ENCODE results near the gene VDAC1. TPM values are rescaled to one million over a fixed set of nuclear protein-coding genes. Genes with fewer than 3 reads are reported as not detected.

VDAC1 gene
- total RNA-seq, 1 experiment from 2014 or later: 317 TPM

- H3K4me1 ChIP-seq: peaks cover 29% of the 10 kb centered on the region
- ChIA-PET POLR2A (no interaction called here), CTCF (no interaction called here)
- no peaks in the 10 kb centered on the region for H3K9me3 ChIP-seq
- H3K4me1 Mint-ChIP-seq (ENCODE audit: low read depth, unreplicated experiment): peaks cover 10% of the 10 kb centered on the region
- peaks cover 3% of the 10 kb centered on the region for H3K27me3 Mint-ChIP-seq (ENCODE audit: insufficient read depth, unreplicated experiment)
- intact Hi-C loops (cut with micrococcal nuclease; ENCODE audit: unreplicated experiment): no loop called here
- no peaks in the 10 kb centered on the region for H3K36me3 Mint-ChIP-seq (ENCODE audit: insufficient read depth, unreplicated experiment)
- no peak overlapping the region for H3K4me3 Mint-ChIP-seq (ENCODE audit: unreplicated experiment)
- H3K4me3 ChIP-seq (ENCODE audit: low read depth, low read length): no peak overlapping the region
- BruUV-seq (replicated peaks): no TSS peak
- TF ChIP-seq CTCF (IDR thresholded peaks at IDR 0.05; ENCODE audit: insufficient read depth in 1 of 2, low read depth in 1 of 2, low read length in 1 of 2, severe bottlenecking in 1 of 2, unreplicated experiment in 1 of 2): no peak
- no peak for DNase-seq
- no peaks in the 10 kb centered on the region for H3K27me3 ChIP-seq (replicated peaks; ENCODE audit: control insufficient read depth, insufficient read depth, low read length)
- no peaks in the 10 kb centered on the region; the same call in 1 of the 2 replicates for H3K36me3 ChIP-seq (ENCODE audit: control insufficient read depth, insufficient read depth, low read length)
- no peak overlapping the region for H3K27ac Mint-ChIP-seq (ENCODE audit: unreplicated experiment)
- no peaks in the 10 kb centered on the region for H3K9me3 Mint-ChIP-seq (ENCODE audit: unreplicated experiment)
Measured at GRCh38 chr5:133925269-133925668, 79.5 kb downstream of the VDAC1 start.

- Mint-ChIP-seq H3K27me3 (ENCODE audit: insufficient read depth, unreplicated experiment) (peaks cover 3% of the 10 kb centered on the region), H3K36me3 (ENCODE audit: insufficient read depth, unreplicated experiment) (no peaks in the 10 kb centered on the region), H3K9me3 (ENCODE audit: unreplicated experiment) (no peaks in the 10 kb centered on the region), H3K4me3 (ENCODE audit: unreplicated experiment) (no peak overlapping the region), H3K4me1 (ENCODE audit: low read depth, unreplicated experiment) (peaks cover 10% of the 10 kb centered on the region), H3K27ac (ENCODE audit: unreplicated experiment) (no peak overlapping the region)
- H3K4me1 ChIP-seq: peaks cover 27% of the 10 kb centered on the region
- H3K9me3 ChIP-seq: no peaks in the 10 kb centered on the region
- no peak for DNase-seq
- POLR2A ChIA-PET: no interaction called here
- intact Hi-C loops (cut with micrococcal nuclease; ENCODE audit: unreplicated experiment): no loop called here
- H3K27me3 ChIP-seq (replicated peaks; ENCODE audit: control insufficient read depth, insufficient read depth, low read length): no peaks in the 10 kb centered on the region
- no peak for TF ChIP-seq CTCF (IDR thresholded peaks at IDR 0.05; ENCODE audit: insufficient read depth in 1 of 2, low read depth in 1 of 2, low read length in 1 of 2, severe bottlenecking in 1 of 2, unreplicated experiment in 1 of 2)
- CTCF ChIA-PET: no interaction called here
- H3K4me3 ChIP-seq (ENCODE audit: low read depth, low read length): no peak overlapping the region
- no TSS peak for BruUV-seq (replicated peaks)
- no peaks in the 10 kb centered on the region; the same call in 1 of the 2 replicates for H3K36me3 ChIP-seq (ENCODE audit: control insufficient read depth, insufficient read depth, low read length)
Measured at GRCh38 chr5:133924221-133924920, 80.4 kb downstream of the VDAC1 start.

- Mint-ChIP-seq H3K4me1 (ENCODE audit: low read depth, unreplicated experiment) (peaks cover 7% of the 10 kb centered on the region), H3K4me3 (ENCODE audit: unreplicated experiment) (no peak overlapping the region), H3K27me3 (ENCODE audit: insufficient read depth, unreplicated experiment) (peaks cover 3% of the 10 kb centered on the region), H3K27ac (ENCODE audit: unreplicated experiment) (no peak overlapping the region), H3K36me3 (ENCODE audit: insufficient read depth, unreplicated experiment) (no peaks in the 10 kb centered on the region), H3K9me3 (ENCODE audit: unreplicated experiment) (no peaks in the 10 kb centered on the region)
- no TSS peak for BruUV-seq (replicated peaks)
- H3K27me3 ChIP-seq (replicated peaks; ENCODE audit: control insufficient read depth, insufficient read depth, low read length): no peaks in the 10 kb centered on the region
- no peaks in the 10 kb centered on the region; the same call in 1 of the 2 replicates for H3K36me3 ChIP-seq (ENCODE audit: control insufficient read depth, insufficient read depth, low read length)
- ChIA-PET POLR2A (no interaction called here), CTCF (no interaction called here)
- intact Hi-C loops (cut with micrococcal nuclease; ENCODE audit: unreplicated experiment): no loop called here
- H3K4me1 ChIP-seq: peaks cover 22% of the 10 kb centered on the region
- H3K4me3 ChIP-seq (ENCODE audit: low read depth, low read length): no peak overlapping the region
- no peak for TF ChIP-seq CTCF (IDR thresholded peaks at IDR 0.05; ENCODE audit: insufficient read depth in 1 of 2, low read depth in 1 of 2, low read length in 1 of 2, severe bottlenecking in 1 of 2, unreplicated experiment in 1 of 2)
- H3K9me3 ChIP-seq: no peaks in the 10 kb centered on the region
- DNase-seq: no peak
Measured at GRCh38 chr5:133921979-133922378, 82.8 kb downstream of the VDAC1 start.

Other genes with a start within 250 kb of the VDAC1 start
- gene C5orf15, start 36.4 kb downstream of the VDAC1 start, total RNA-seq (2022): 35.6 and 41.4 TPM in 2 replicates
- 36.2 and 36.5 TPM in 2 replicates for gene TCF7, start 109.7 kb upstream of the VDAC1 start, total RNA-seq (2022)
- gene SKP1, start 172.0 kb upstream of the VDAC1 start, total RNA-seq (2022): 351 and 365 TPM in 2 replicates
- gene PPP2CA, start 221.1 kb upstream of the VDAC1 start, total RNA-seq (2022): 202 and 224 TPM in 2 replicates

Measured in Caco-2 (cell line).